Measurements from ENCODE around the gene RRP36.
A peak's percentile ranks its signal among the peaks of the same experiment; 100 is the strongest.

Gene RRP36

GRCh38 chr6:43006251-43006650 is 15.2 kb upstream of the RRP36 start:
- no peak for DNase-seq (ENCODE audit: low read depth in 4 of 4, low spot score in 1 of 4)

- DNase-seq (ENCODE audit: low read depth in 4 of 4, low spot score in 1 of 4) = no peak
Observed at GRCh38 chr6:43007126-43007525, 14.3 kb upstream of the RRP36 start.

GRCh38 chr6:43009124-43009523 is 12.3 kb upstream of the RRP36 start:
- DNase-seq (ENCODE audit: low read depth in 4 of 4, low spot score in 1 of 4) = no peak

GRCh38 chr6:43011207-43011606 is 10.2 kb upstream of the RRP36 start:
- no peak for DNase-seq (ENCODE audit: low read depth in 4 of 4, low spot score in 1 of 4)

- no peak for DNase-seq (ENCODE audit: low read depth in 4 of 4, low spot score in 1 of 4)
Observed at GRCh38 chr6:43012364-43012763, 9.1 kb upstream of the RRP36 start.

- peak in 1 of 4 experiments; percentile 34 for DNase-seq (ENCODE audit: low read depth in 4 of 4, low spot score in 1 of 4)
Observed at GRCh38 chr6:43013097-43013842, 8.2 kb upstream of the RRP36 start.

GRCh38 chr6:43013843-43014433 is 7.5 kb upstream of the RRP36 start, which contains the start of the genes KLHDC3 and MEA1:
Gene KLHDC3 (plus strand): TSS chr6:43014249. CDS start chr6:43017193, 2,944 bp downstream.
Gene MEA1 (minus strand): TSS chr6:43013946. CDS start chr6:43013813, 133 bp downstream.
- peak; percentile 94 to 99 (median 96) for DNase-seq (ENCODE audit: low read depth in 4 of 4, low spot score in 1 of 4)

GRCh38 chr6:43014434-43014909 is 7.0 kb upstream of the RRP36 start:
- no peak for DNase-seq (ENCODE audit: low read depth in 4 of 4, low spot score in 1 of 4)

- no peak for DNase-seq (ENCODE audit: low read depth in 4 of 4, low spot score in 1 of 4)
Observed at GRCh38 chr6:43016176-43016942, 5.1 kb upstream of the RRP36 start.

- DNase-seq (ENCODE audit: low read depth in 4 of 4, low spot score in 1 of 4) = no peak
Observed at GRCh38 chr6:43016943-43017334, 4.5 kb upstream of the RRP36 start.

- no peak for DNase-seq (ENCODE audit: low read depth in 4 of 4, low spot score in 1 of 4)
Observed at GRCh38 chr6:43019152-43019551, 2.3 kb upstream of the RRP36 start.

GRCh38 chr6:43020052-43020705 is 1.2 kb upstream of the RRP36 start:
- DNase-seq (ENCODE audit: low read depth in 4 of 4, low spot score in 1 of 4) = no peak

- no peak for DNase-seq (ENCODE audit: low read depth in 4 of 4, low spot score in 1 of 4)
Observed at GRCh38 chr6:43020847-43021246, 576 bp upstream of the RRP36 start.

- no peak for DNase-seq (ENCODE audit: low read depth in 4 of 4, low spot score in 1 of 4)
Observed at GRCh38 chr6:43024436-43024835, 3.0 kb downstream of the RRP36 start.

GRCh38 chr6:43026365-43026764 is 4.9 kb downstream of the RRP36 start:
- no peak for DNase-seq (ENCODE audit: low read depth in 4 of 4, low spot score in 1 of 4)

- DNase-seq (ENCODE audit: low read depth in 4 of 4, low spot score in 1 of 4) = no peak
Observed at GRCh38 chr6:43029120-43029519, 7.7 kb downstream of the RRP36 start.

- no peak for DNase-seq (ENCODE audit: low read depth in 4 of 4, low spot score in 1 of 4)
Observed at GRCh38 chr6:43032326-43032725, 10.9 kb downstream of the RRP36 start.

GRCh38 chr6:43033496-43034189 is 12.2 kb downstream of the RRP36 start:
- DNase-seq (ENCODE audit: low read depth in 4 of 4, low spot score in 1 of 4) = no peak

GRCh38 chr6:43034190-43034525 is 12.7 kb downstream of the RRP36 start:
- no peak for DNase-seq (ENCODE audit: low read depth in 4 of 4, low spot score in 1 of 4)

- no peak for DNase-seq (ENCODE audit: low read depth in 4 of 4, low spot score in 1 of 4)
Observed at GRCh38 chr6:43035495-43036194, 14.2 kb downstream of the RRP36 start.
